ENCODE results near the gene GCKR. TPM values are rescaled to one million over a fixed set of nuclear protein-coding genes. Genes with fewer than 3 reads are reported as not detected.
A peak's percentile ranks its signal among the peaks of the same experiment; 100 is the strongest.

GCKR gene
- total RNA-seq, 4 donors from 2014 or later: 0.56 to 1.7 (median 1.4) TPM

- no peak for TF ChIP-seq CTCF (IDR thresholded peaks at IDR 0.05)
- DNase-seq (ENCODE audit: low spot score): no peak
- ATAC-seq (ENCODE audit: low FRiP score): no peak
Measured at GRCh38 chr2:27471961-27472360, 24.7 kb upstream of the GCKR start.

DNA sequence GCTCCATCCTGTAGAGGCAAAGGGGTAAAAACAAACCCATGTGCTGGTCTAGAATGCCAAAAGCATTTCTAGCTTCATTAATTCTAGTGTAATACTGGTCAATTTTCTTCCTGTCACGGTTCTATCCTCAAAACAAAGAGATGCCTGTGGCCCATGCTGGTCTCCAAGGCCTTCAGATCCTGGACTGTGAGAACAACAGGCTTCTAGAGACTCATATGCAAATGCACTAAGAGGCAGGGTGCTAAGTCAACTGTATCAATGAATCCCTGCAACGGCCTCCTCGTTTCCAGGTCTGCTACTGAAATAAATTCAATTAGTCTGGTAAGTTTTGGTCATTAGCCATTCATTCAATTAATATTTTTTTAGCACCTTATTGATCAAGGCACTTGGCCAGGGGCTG is 11.1 kb upstream of the GCKR start:
- TF ChIP-seq CTCF (IDR thresholded peaks at IDR 0.05): no peak
- ATAC-seq (ENCODE audit: low FRiP score) (no peak), DNase-seq (ENCODE audit: low spot score) (no peak)

DNA sequence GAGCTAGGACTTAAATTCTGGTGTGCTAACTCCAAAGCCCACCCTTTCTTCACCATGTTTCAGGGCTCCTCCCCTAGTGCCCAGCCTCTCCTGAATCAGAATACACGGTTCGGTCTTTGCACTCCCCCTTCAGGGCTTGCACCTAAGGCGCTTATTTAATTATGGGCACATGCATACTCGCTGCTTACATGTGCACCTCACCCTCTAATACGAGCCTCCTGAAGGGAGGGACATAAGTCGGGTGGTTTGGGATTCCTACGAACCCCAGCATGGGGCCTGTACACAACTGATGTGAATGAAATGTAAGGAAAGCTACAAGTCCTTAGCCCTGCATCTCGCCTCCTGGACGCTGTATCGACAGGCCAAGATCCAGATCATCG is 7.5 kb upstream of the GCKR start:
- ATAC-seq (ENCODE audit: low FRiP score) (peak; percentile 26), DNase-seq (ENCODE audit: low spot score) (no peak)
- TF ChIP-seq CTCF (IDR thresholded peaks at IDR 0.05): no peak

DNA sequence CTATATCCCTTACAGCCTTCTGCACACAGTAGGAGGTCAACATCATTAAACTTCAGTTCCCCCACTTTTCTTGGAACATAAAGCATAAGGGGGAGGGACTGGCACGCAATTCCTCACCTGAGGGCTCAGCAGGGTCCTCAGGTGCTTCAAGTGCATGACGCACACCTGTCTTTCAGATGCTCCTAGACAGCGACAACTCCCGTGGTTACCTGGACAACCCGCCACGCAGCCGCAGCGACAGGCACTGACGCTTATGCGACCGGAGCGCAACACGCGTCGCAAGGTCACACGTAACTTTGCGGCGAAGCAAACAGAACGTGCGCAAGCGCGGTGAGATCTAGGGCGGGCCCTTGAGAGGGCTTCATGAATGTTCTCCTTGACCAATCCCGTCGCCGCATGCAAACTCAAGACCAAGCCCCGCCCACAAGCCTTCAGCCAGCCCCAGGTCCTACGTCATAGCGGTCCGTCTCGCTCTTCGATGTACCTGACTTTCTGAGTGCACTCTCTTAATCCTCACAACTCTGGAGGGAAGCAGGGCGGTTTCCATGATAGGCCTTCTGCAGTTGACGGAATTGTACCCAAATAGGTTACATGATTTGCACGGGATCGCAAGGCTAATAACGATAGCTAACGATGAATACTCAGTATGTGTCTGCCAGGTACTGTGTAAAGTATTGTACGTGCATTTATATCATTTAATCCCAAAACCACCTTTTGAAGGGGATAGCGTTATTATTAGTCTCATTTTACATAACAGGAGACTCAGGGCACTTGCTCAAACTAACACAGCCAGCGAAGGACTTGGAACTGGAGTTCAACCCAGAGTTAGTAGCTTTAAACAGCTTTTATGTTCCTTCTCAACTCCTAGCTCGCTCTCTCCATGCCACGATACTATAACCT is 6.9 kb upstream of the GCKR start, which contains the start of gene IFT172:
Gene IFT172, minus strand, starts transcription at position 246 of the 900 bp plus-strand sequence. Its CDS starts 90 bp downstream, at position 156.
- ATAC-seq (ENCODE audit: low FRiP score): peak; percentile 95
- peak; percentile 99 for DNase-seq (ENCODE audit: low spot score)
- TF ChIP-seq CTCF (IDR thresholded peaks at IDR 0.05): no peak

GRCh38 chr2:27492557-27492956 is 4.1 kb upstream of the GCKR start:
- ATAC-seq (ENCODE audit: low FRiP score) (no peak), DNase-seq (ENCODE audit: low spot score) (no peak)
- no peak for TF ChIP-seq CTCF (IDR thresholded peaks at IDR 0.05)

DNA sequence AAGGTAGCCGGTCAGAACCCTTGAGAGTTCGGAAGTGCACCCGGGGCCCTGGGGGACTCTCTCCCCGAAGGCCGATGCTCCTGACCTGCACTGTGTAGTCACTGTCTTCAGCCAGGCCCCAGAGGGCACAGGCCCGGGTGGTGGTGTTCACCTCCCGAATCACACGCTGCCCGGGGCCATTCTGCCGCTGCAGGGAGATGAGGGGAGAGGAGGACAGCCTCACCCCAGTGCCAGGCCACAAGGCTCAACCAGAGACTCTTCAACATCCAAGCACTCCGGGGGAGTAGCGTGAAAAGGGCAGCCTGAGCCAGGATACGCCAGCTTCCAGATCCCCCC is 2.7 kb upstream of the GCKR start:
- TF ChIP-seq CTCF (IDR thresholded peaks at IDR 0.05): no peak
- DNase-seq (ENCODE audit: low spot score): no peak
- ATAC-seq (ENCODE audit: low FRiP score): no peak

Measured in omental fat pad (tissue), 4 donors.